ENCODE measurements around the gene IL1RAPL1.
"Not testable (repeated sequence)": the region's sequence is repeated elsewhere in the genome, so short reads cannot be mapped to it uniquely, and the experiment has no call there.

IL1RAPL1 gene

DNA sequence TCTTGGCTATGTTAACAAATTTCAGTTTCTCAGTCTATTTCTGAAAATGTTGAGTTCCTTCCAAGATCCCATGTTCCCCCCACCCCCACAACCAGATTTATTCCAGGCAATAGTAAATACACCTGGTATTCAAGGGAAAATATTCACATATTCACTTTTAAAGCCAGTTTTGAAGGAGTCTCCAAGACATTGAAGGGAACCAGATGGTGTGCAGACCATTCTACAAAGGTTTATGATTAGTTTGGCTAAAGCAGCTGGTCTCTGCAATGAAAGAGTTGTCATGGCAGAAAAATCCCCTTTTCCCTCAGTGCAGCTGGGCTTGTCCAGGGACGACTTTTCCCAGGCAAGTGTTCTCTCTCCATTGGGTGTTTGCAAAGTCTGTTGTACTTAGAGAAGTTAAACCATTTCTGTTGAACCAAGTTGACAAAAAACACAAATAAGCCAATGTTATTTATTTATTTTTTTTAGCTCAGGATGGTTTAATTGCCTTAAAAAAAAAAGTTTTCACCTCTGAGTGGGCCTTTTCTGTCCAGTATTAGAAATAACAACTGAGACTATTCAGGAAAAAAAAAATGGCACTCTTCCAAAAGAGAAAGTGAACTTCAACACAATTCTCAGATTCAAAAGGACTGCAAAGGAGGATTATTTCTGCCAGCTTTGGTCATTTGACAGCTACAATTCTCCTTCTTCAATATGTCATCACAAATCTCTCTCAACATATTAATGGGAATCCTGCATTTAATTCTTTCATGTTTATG, 410.6 kb downstream of the IL1RAPL1 start:
- no peak for DNase-seq

DNA sequence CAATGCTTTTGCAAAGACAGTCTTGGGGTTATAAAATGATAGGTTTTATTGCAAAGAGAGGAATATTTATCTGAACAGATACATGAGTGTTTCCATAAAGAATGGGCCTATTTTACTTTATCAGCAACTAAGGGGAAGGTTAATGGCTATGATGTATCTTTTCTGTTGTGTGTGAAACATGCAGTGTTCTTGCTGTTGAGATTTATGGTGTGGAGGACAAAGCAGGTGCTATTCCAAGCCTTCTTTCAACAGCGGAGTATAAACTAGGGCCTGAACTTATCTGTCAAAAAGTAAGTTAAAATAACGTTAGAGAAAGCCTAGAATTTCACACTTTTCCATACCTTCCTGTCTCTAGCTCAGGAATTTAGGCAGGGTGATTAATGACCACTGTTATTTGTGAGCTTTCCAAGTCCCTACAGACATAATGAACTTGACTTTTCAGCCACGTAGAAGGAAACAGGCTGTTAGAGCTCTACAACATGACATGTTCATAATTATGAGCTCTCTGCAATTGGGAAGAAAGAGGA, 411.4 kb downstream of the IL1RAPL1 start:
- DNase-seq = no peak

DNA sequence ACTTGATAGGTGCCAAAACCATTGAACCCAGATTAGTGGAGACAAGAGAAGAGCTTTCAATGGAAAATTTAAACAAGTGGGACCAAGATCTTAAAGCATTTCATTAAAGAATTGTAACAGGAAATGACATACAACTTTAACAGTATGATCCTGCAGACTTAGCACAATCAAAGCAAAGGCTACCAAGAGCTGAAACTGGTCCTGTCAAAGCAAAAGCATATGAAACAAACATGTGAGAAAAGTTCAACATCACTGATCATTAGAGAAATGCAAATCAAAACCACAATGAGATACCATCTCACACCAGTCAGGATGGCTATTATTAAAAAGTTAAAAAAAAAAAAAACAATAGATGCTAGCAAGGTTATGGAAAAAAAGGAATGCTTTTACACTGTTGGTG, 425.6 kb downstream of the IL1RAPL1 start:
- no peak for DNase-seq

DNA sequence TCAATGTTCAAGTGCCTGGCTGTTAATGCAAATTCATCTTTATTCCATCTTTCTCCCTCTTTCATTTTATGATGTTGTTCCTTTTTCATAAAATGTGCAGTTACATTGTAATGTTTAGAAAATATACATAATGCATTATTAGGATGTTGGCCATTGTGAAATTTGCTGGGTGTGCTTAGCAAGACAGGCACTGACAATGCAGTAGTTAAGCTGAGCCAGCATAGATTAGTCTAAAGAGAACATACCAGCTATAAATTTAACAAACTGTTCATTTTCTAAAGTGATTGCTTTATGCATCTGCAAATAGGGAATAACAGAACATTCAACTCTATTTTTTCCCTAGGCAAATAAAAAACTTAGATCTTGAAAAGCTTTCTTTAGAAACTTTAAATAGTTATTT, 436.0 kb downstream of the IL1RAPL1 start:
- no peak for DNase-seq

DNA sequence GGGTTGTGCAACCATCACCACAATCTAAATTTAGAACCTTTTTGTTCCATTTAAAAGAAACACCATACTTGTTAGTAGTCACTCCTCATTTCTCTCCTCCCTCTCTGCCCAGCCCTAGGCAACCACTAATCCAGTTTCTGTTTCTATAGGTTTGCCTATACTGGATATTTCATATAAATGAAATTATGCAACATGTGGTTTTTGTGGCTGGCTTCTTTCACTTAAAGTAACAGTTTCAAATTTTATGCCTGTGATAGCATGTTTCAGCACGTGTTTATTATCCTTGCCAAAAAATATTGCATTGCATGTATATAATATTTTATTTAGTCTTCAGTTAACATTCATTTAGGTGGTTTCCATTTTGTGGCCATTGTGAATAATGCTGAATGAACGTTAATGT, 437.6 kb downstream of the IL1RAPL1 start:
- no peak for DNase-seq

DNA sequence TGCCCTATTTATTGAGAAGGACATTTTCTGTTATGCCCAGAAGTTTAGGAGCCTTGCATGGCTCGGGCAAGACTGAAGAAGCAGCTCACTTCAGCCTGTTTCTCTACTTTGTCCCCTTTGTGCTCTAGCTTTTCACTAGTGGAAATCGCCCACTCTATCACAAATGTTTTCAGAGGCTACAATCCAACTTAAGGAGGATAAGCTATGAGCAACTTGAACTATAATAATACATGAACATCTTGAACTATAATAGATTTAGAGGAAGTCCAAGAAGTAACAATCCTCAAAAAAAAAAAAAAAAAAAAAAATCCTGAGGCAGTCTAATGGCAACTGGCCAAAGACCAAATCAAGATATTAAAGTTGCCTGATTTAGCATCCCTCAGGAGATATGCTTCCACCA, 452.3 kb downstream of the IL1RAPL1 start:
- no peak for DNase-seq

DNA sequence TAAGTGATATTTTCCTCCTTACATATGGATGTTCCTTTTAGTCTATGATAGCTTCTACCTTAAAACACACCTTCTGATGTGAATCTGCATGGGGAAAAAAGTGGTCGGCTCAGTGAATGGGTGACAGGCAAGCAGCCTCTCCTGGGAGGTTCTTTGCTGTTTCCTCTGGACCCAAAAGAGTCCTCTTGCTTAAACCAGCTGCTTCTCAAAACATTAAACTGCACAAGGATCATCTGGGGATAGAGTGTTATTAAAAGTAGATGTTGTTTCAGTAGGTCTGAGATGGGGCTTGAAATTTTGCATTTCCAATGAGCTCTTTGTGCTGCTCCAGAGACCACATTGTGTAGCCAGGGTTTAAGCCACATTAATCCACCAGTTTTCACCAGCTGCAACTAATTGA, 452.9 kb downstream of the IL1RAPL1 start:
- DNase-seq = no peak

DNA sequence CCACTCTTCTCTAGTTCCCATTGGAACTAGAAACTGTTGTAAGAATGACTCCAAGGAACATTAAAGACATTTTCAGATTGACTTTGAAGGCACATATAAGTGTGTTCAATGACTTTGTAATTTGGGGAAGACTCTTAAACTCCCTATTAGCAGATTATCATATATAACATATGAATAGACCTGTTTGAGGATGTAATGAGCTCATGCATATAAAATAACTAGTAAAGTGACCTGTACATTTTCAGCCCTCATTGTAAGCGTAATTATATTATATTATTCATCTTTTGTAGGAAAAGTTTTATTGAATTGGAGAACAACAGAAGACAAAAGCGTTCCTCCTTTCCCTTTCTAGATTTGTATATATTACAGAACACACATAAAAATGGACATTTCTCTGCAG, 455.1 kb downstream of the IL1RAPL1 start:
- DNase-seq = no peak

DNA sequence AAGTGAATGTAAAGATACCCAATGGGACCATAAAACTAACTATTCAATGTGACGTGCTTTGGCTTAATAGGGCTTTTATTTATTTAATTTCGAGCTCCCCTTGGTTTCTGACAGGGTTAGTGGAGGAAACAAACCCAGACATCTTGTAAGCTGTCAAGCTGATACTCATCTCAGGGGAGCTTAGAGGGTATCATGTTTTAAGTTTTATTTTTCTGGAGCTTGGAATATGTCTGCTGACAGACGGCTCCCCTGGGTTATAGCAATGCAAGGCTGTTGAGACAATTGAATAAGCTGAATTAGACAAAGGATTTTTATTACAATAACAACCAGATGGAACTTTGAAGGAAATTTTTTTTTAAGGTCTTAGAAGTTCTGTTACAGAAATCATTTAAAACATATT, 456.5 kb downstream of the IL1RAPL1 start:
- no peak for DNase-seq

DNA sequence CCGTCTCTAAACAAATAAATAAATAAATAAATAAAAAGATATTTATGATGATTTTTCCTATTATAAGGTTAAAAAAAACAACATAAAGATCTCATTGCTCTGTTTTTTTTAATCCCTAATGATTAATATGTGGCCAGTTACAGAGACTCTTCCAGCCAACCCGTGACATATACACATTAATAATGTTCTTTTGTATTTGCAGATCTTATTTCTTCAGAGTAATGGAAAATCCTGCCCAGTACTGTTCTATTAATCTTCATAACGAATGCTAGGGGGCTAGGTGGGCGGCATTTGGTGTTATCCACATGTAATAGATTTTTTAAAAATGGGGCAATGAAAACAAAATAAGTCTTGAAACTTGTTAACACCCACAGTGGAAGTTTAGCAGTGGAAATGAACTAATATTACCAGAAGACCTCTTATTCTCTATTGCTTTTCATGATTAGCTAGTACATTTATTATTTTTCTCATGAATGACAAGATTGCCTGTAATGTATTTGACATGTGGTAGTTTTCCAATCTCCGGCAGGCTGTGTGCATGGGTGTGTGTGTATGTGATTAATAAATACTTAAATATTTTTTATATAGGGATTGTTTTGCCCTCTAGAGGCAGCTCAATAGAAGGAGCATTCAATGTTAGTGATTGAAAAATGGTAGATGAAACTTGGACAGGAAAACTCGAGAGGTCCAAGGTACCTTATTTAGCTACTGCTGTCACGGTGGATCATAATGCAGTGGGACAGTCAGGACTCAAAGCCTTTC, 457.4 kb downstream of the IL1RAPL1 start:
- no peak for DNase-seq

DNA sequence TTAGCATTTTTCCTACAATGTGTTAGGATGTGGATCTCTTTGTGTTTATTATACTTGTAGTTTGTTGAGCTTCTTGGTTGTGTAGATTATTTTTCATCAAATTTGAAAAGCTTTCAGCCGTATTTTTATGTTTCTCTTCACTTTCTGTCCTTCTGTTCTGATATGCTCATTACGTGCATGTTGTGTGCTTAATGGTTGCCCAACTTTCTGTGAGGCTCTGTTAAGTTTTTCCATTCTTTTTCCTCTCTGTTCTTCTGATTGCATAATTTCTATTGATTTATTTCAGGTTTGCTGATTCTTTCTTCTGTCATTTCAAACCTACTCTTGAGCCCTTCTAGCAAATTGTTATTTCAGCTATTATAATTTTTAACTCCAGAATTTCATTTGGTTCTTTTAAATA, 478.2 kb downstream of the IL1RAPL1 start:
- no peak for DNase-seq

DNA sequence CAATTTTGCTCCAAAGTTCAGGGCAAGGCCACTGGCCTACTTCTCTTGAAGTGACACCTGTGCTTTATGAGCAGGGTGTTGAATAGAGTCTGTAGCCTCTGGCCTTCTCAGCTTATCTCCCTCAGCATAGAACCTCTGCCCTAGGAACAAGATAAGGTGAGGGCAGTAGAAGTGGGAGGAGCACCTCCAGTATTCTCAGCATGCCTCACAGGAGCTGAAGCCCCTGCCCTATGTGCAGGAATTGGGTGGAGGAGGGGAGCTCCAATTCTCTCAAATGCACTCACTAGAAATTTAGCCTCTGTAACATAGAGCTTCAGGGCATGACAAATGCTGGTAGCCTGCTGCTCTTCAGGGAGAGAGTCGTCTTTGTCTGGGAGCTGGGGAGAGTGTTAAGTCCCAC, 479.3 kb downstream of the IL1RAPL1 start:
- no peak for DNase-seq

DNA sequence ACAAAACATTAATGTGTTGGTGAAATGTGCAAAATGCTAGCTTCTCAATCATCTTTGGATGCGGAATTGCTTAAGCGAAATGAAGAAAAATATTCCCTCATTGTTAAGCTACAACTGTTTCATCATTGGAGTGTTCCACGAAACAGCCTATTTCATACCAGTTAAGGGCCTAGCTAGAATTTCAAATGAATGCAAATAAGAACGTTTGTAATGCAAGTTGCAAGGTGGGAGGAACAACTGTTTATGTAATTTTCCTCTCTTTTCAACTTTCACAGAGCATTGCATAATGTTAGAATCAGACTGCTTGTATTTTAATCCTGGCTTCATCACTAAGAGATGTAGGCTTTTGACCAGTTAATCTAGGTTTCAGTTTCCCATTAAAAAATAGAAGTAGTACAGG, 480.1 kb downstream of the IL1RAPL1 start:
- no peak for DNase-seq

DNA sequence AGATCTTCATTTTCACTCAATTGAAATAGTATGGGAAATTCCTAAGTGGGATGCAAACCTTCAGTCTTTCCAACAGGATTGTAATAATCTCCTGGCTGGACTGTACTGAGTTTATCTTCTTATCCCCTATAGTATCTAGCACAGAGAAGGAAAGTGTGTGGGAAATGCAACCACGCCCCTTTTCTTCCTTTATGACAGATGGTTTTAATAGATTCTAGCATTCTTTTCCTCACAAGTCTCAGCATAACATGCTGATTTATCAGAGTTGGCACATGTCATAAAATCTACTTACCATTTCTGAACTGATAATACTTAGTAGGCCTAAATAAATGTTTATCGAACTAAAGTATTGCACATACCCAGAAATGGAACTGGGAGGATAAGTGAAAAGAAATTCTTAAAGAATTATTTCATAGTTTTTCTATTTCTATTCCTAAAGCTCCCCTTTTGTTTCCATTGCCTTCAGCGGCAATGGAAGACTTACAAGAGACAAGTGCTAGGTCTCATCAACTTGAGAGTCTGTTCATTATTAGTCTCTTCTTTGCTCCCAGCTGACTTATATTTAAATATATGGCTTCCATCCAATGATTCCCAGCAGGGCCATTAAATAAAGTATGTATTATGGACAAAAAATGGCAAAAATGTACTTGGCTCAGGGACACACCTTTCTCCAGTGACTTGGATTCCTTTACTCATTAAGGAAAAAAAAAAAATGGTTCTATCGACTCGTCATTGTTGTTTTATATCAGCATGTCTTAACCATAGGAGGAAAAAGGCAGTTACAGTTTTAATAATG, 484.5 kb downstream of the IL1RAPL1 start:
- DNase-seq = no peak

DNA sequence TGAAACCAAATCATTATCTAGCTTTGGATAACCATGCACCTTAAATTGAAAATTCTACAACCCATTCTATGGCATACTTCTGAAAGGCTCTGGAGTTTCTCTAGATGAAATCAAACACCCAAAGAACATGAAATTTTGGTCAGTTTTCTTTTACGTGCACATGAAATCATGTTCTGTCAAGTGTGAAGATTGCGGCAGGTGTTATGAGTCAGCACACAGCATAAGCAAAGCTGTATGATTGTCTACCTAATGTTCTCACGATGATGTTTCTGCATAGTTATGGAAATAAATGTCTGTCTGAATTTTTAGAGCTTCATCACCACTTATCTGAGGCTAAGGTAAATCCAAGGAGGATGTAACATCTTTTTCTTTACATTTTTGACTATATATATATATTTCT, 495.3 kb downstream of the IL1RAPL1 start:
- DNase-seq = no peak

DNA sequence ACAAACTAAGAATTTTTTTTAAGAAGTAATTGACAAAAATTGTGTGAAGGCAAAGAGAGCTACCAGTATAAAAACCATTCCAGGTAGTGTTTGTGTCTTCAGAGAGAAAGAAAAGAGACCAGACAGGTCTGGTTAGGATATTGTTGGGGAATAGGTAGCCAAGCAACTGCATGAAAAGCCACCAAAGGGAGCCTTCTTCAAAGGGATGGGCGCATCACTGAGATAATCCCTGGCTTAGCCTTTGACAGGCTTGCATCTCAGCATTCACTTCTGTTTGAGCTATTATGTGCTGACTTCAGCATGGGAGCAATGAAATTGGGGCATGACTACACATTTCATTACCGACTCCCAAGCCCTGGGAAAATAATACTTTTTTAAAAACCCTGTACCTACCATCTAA, 496.6 kb downstream of the IL1RAPL1 start:
- DNase-seq = no peak

DNA sequence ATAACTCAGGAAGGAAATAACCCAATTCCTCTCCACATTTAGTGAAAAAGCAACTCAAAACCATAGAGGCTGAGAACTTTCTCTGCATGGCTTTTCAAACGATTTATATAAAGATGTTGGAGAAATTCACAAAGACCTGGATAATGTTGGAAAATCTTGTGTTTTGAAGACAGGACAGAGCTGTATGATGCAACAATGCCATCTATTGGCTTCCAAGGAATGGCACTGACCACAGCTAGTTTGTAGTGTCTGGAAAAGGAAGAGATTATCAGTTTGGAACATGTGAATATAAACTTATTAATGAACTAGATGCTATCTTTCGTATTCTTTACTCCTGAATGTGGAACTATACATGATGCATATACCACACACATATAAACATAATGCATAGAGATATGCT, 503.6 kb downstream of the IL1RAPL1 start:
- DNase-seq = no peak

DNA sequence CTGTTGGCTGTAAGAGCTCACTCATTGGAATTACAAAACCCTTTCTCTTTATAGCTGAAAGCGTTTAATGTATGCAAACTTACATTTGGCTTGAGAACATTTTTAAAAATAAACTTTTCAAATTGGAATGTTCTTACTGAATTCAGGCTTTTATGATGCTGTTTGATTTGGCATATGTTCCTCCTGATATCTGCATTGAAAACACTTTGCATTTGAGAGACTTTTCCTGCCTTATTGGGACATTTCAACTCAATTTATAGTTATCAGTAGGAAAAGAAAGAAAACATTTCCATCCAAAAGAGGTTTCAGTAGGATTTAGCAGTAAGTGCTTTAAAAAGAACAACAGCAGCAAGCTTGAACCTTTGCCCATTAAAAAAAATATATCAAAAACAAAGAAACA, 520.0 kb downstream of the IL1RAPL1 start:
- DNase-seq = no peak

DNA sequence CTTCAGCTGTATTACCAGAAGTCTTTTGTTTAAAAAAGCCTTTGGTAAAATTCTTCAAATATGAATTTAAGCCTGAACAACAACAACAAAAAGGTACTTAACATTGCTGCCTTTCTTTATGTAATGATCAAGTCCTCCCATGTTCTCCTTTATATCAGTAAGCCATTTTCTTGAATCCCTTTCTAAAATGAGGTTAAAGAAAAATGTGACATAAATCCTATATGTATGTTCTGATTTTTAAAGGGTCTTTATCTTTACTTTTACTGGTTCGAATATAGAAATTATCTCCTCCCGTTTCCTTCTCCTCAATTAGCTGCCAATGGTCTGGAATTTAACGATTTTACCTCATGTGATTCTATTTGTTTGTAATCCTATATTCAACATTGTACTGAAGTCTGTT, 522.8 kb downstream of the IL1RAPL1 start:
- no peak for DNase-seq

DNA sequence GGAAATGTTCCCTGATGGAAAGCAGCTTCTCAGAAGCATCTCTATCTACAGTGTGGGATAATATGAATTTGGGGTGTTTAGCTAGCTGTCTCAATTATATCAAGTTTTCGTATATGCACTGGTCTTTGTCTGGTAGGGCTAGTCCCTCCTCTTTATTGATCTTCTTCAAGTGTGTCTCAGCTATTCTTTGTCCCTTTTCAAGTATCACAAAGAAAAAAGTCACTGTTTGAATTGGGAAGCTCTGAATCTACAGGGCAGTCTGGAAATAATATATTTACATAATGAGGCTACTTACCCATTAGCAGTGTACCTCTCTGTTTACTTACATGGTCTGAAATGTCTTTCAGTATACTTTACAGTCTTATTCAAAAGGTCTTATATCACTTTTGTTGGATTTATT, 526.0 kb downstream of the IL1RAPL1 start:
- DNase-seq = no peak

DNA sequence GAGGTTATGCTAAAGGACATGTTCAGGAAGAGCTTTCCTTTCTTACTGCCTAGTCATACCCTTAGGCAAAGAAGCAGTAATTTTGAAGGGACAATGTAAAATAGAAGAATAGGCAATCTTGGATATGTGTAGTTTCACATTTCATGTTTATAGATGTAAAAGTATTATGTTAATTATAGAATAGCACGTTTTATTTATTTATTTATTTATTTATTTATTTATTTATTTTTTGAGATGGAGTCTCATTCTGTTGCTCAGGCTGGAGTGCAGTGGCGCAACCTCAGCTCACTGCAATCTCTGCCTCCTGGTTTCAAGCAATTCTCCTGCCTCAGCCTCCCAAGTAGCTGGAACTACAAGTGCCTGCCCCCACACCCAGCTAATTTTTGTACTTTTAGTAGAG, 535.6 kb downstream of the IL1RAPL1 start:
- DNase-seq = not testable (repeated sequence)

DNA sequence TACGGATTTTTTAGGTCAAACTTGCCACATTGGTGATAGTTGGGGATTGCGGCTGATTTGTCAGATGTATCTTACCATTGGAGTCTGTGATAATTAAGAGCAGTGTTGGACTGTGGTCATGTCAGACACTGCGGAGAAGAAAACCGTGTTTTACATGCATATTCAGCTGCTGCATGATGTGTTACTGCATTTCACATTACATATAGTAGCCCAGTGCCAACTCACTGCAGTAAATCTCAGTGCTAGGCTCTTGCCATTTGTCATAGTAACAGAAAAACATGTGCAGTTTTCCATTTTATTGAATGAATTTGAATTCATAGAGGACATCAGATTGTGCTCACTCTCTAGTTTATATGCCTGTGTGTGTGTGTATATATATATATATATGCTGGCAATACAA, 543.7 kb downstream of the IL1RAPL1 start:
- DNase-seq = no peak

DNA sequence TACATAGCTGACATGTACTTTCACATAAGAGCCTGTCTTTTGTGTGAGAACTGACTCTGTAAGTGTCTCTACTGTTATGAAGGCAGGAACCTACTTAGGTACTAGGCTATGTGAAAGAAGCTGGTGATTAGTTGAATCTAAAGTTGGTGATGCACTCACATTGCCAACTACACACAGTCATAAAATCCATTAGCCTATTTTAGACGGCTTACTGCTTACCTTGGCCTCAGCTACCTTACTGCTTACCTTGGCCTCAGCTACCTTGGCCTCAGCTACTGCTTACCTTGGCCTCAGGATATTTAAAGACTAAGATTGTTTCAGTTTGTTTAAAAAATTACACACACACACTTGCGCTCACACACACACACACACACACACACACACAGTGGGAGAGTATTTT, 549.7 kb downstream of the IL1RAPL1 start:
- DNase-seq = no peak

DNA sequence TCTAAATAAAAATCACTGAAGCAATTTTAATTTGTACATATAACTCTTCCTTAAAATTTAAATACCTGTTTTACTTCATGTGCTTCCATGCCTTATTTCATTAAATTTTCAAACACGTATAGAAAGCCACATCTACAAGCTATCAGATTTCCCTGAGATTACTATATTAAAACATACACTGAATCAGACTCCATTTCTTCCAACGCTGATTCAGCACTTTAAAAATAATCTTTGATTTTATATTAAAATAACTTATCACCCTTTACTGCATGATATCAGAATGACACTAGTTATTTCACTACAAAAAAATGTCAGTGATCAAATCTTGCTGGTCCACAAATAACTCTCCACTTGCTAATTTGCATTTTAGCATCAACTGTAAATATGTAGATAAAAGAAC, 550.8 kb downstream of the IL1RAPL1 start:
- DNase-seq = no peak
